ENCODE data around the gene RGCC. TPM values are rescaled to one million over a fixed set of nuclear protein-coding genes. Genes with fewer than 3 reads are reported as not detected.
A peak's percentile ranks its signal among the peaks of the same experiment; 100 is the strongest.

Gene RGCC
- total and polyA plus RNA-seq, 9 of the 15 experiments (the other 6 are each of a cell fraction or from before 2014, with no cell fraction given), result 0.51 to 10.4 (median 5.8) TPM

- TF ChIP-seq FOXK2 (conservative IDR thresholded peaks at IDR 0.05 in 1 of 2, IDR thresholded peaks at IDR 0.05 in 1 of 2; ENCODE audit: low read depth in 2 of 2) (peak in 1 of 2 experiments; percentile 30; a peak in 1 of 4 replicates), RFX7 (CRISPR knock-in tag; IDR thresholded peaks at IDR 0.05) (no peak), OTX1 (CRISPR knock-in tag; IDR thresholded peaks at IDR 0.05) (no peak), RHOXF2B (CRISPR knock-in tag; conservative IDR thresholded peaks at IDR 0.05) (no peak), COPS2 (conservative IDR thresholded peaks at IDR 0.05) (no peak), SIN3B (IDR thresholded peaks at IDR 0.05; ENCODE audit: low read depth) (no peak), SAP30 (IDR thresholded peaks at IDR 0.05; ENCODE audit: borderline replicate concordance, insufficient read depth, low read depth, low read length, poor library complexity, severe bottlenecking) (no peak), TGIF2 (CRISPR knock-in tag; IDR thresholded peaks at IDR 0.05) (no peak), CBX2 (IDR thresholded peaks at IDR 0.05; ENCODE audit: insufficient read depth, low read length, poor library complexity, severe bottlenecking) (no peak), HBP1 (CRISPR knock-in tag; IDR thresholded peaks at IDR 0.05) (no peak), MEF2A (IDR thresholded peaks at IDR 0.05; ENCODE audit: control insufficient read depth, low read depth, low read length) (no peak), ZNF282 (CRISPR knock-in tag; IDR thresholded peaks at IDR 0.05) (no peak), ETV6 (IDR thresholded peaks at IDR 0.05; ENCODE audit: borderline replicate concordance in 1 of 2, low read depth in 2 of 2, low read length in 1 of 2) (no peak), ETV6 (CRISPR knock-in tag; IDR thresholded peaks at IDR 0.05; ENCODE audit: borderline replicate concordance) (no peak), GABPB1 (CRISPR knock-in tag; IDR thresholded peaks at IDR 0.05) (no peak), CTBP1 (IDR thresholded peaks at IDR 0.05; ENCODE audit: borderline replicate concordance) (peak; percentile 58; the same call in 1 of the 2 replicates), ZNF41 (CRISPR knock-in tag; conservative IDR thresholded peaks at IDR 0.05) (no peak), KHSRP (IDR thresholded peaks at IDR 0.05) (no peak), CBX3 (IDR thresholded peaks at IDR 0.05; ENCODE audit: borderline replicate concordance in 1 of 2, low read length in 2 of 2) (no peak), POLR3A (IDR thresholded peaks at IDR 0.05; ENCODE audit: borderline replicate concordance, extremely low read depth, insufficient read depth, insufficient read length) (no peak), RBFOX2 (IDR thresholded peaks at IDR 0.05; ENCODE audit: low read depth, low read length) (0 out of 2 replicates have a peak, but pooled peaks have one; percentile 16), HCFC1 (IDR thresholded peaks at IDR 0.05; ENCODE audit: low read depth, low read length) (no peak), TAF15 (IDR thresholded peaks at IDR 0.05; ENCODE audit: low read depth, low read length) (no peak), TFAP4 (CRISPR knock-in tag; IDR thresholded peaks at IDR 0.05; ENCODE audit: borderline replicate concordance) (peak; percentile 95), ZBTB33 (CRISPR knock-in tag; IDR thresholded peaks at IDR 0.05) (no peak)
Measured at GRCh38 chr13:41463838-41464602, 6.7 kb downstream of the RGCC start (continued).

All from K562 (cell line).